ENCODE data around the gene PRX. TPM values are rescaled to one million over a fixed set of nuclear protein-coding genes. Genes with fewer than 3 reads are reported as not detected.

PRX gene
- total and polyA plus RNA-seq, 5 donors: 3.2 to 7.1 (median 4.9) TPM

DNA sequence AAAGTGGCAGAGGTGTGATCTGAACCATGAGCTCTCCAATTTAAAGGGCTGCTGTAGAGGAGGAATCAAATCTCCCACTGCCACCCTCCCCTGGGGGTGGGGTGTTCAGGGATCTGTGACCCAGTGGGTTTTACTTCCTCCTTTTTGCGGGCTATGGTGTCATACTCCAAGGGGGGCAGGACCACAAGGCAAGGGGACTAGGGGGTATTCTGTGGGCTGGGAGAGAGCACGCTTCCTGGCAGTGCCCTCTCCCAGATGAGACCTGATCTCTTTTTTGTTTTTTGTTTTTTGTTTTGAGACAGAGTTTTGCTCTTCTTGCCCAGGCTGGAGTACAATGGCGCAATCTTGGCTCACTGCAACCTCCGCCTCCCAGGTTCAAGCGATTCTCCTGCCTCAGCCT, 54.4 kb downstream of the PRX start:
- DNase-seq: peak in 1 of 3 donors; percentile 75
- no peak overlapping the region for H3K27ac ChIP-seq (ENCODE audit: low read length)
- no peaks in the 10 kb centered on the region for H3K9me3 ChIP-seq (ENCODE audit: control insufficient read depth, low read length)
- intact Hi-C loops (cut with DNase I): no loop called here
- ATAC-seq: peak; percentile 36 to 39
- no peak overlapping the region for H3K4me3 ChIP-seq (ENCODE audit: low read length)
- 94% methylated on average over 5 of the region's 5 CpGs for WGBS
- H3K4me1 ChIP-seq (ENCODE audit: control insufficient read depth, insufficient read depth, low read length): no peaks in the 10 kb centered on the region
- no peaks in the 10 kb centered on the region for H3K27me3 ChIP-seq (ENCODE audit: control insufficient read depth, insufficient read depth)

DNA sequence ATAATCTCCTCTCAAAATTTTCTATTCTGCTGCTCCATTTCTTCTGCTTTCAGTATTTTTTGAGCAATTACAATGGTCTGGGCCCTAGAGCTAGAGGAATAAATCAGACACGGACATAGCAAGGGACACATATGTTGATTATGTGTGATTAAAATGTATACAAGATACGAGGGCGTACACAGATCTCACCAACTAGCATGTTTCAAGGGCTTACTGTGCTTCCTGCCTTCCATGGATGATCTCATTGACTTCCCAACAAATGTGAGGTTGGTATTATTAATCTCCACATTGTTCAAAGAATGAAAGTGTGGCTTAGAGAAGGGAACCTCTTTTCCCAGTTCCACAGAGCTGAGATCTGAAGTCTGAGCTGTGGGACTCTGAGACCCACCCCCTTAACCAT, 55.5 kb downstream of the PRX start:
- Histone ChIP-seq H3K4me1 (ENCODE audit: control insufficient read depth, insufficient read depth, low read length) (no peaks in the 10 kb centered on the region), H3K4me3 (ENCODE audit: low read length) (no peak overlapping the region), H3K27me3 (ENCODE audit: control insufficient read depth, insufficient read depth) (no peaks in the 10 kb centered on the region), H3K27ac (ENCODE audit: low read length) (no peak overlapping the region), H3K9me3 (ENCODE audit: control insufficient read depth, low read length) (no peaks in the 10 kb centered on the region)
- DNase-seq (no peak), ATAC-seq (no peak)
- 80% methylated on average over 3 of the region's 3 CpGs for WGBS
- intact Hi-C loops (cut with DNase I): no loop called here

- no peaks in the 10 kb centered on the region for H3K27me3 ChIP-seq (ENCODE audit: control insufficient read depth, insufficient read depth)
- H3K4me1 ChIP-seq (ENCODE audit: control insufficient read depth, insufficient read depth, low read length): no peaks in the 10 kb centered on the region
- H3K27ac ChIP-seq (ENCODE audit: low read length): no peak overlapping the region
- intact Hi-C loops (cut with DNase I): no loop called here
- H3K9me3 ChIP-seq (ENCODE audit: control insufficient read depth, low read length): no peaks in the 10 kb centered on the region
- ATAC-seq: no peak
- DNase-seq: no peak
- WGBS: 87% methylated on average over 6 of the region's 6 CpGs
- no peak overlapping the region for H3K4me3 ChIP-seq (ENCODE audit: low read length)
Observed at GRCh38 chr19:40356681-40357595, 56.2 kb downstream of the PRX start.

GRCh38 chr19:40355975-40356680, 57.0 kb downstream of the PRX start:
- Histone ChIP-seq H3K4me1 (ENCODE audit: control insufficient read depth, insufficient read depth, low read length) (no peaks in the 10 kb centered on the region), H3K9me3 (ENCODE audit: control insufficient read depth, low read length) (no peaks in the 10 kb centered on the region), H3K4me3 (ENCODE audit: low read length) (no peak overlapping the region), H3K27ac (ENCODE audit: low read length) (no peak overlapping the region), H3K27me3 (ENCODE audit: control insufficient read depth, insufficient read depth) (no peaks in the 10 kb centered on the region)
- 88% methylated on average over 9 of the region's 9 CpGs for WGBS
- intact Hi-C loops (cut with DNase I): no loop called here
- ATAC-seq: no peak
- DNase-seq: no peak

DNA sequence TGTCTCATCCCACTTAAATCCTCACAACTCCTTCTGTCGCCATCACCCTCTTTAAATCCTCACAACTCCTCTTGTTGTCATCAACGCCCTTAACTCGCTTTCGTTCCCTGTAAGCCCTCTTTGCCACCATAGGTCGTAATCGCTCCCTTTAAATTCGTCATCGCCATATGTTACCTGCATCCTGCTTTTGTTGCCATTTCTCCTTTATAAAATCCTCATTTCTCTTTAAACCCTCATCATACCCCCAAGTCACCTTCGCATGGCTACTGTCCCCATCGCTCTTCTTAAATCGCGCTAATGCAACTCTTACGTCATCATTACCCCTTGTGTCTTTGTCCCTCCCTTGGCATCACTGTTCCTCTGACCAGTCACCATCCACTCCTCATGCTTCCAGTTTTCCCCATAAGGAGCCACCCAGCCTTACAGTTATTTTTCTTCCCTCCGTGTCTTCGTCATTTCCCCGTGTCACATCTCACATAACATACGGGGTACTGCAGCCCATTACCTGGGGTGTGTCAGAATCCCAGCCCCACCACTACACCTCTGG, 64.1 kb downstream of the PRX start:
- H3K27me3 ChIP-seq (ENCODE audit: control insufficient read depth, insufficient read depth): no peaks in the 10 kb centered on the region
- H3K4me3 ChIP-seq (ENCODE audit: low read length): peak overlapping the region; percentile 54
- DNase-seq: no peak
- peaks cover 3% of the 10 kb centered on the region for H3K4me1 ChIP-seq (ENCODE audit: control insufficient read depth, insufficient read depth, low read length)
- WGBS: 15% methylated on average over 17 of the region's 17 CpGs
- H3K9me3 ChIP-seq (ENCODE audit: control insufficient read depth, low read length): no peaks in the 10 kb centered on the region
- H3K27ac ChIP-seq (ENCODE audit: low read length): peak overlapping the region; percentile 13
- peak in 1 of 2 donors; percentile 10 for ATAC-seq
- intact Hi-C loops (cut with DNase I): loop anchor here in 1 of 4 donors (10.0 kb wide), 1 partner anchor 96 kb away; the partner anchor contains the start of gene SERTAD3

- under 1% methylated on average over 77 of the region's 77 CpGs for WGBS
- H3K4me1 ChIP-seq (ENCODE audit: control insufficient read depth, insufficient read depth, low read length): peaks cover 3% of the 10 kb centered on the region
- H3K27me3 ChIP-seq (ENCODE audit: control insufficient read depth, insufficient read depth): no peaks in the 10 kb centered on the region
- H3K4me3 ChIP-seq (ENCODE audit: low read length): peak within 1 kb of the TSS; percentile 84
- H3K9me3 ChIP-seq (ENCODE audit: control insufficient read depth, low read length): no peaks in the 10 kb centered on the region
- H3K27ac ChIP-seq (ENCODE audit: low read length): peak within 1 kb of the TSS; percentile 69
- peak; percentile 98 to 99 for ATAC-seq
- intact Hi-C loops (cut with DNase I): loop anchor here in 1 of 4 donors (10.0 kb wide), 1 partner anchor 96 kb away; the partner anchor contains the start of gene SERTAD3
- peak; percentile 99 to 100 (median 100) for DNase-seq
Observed at GRCh38 chr19:40348125-40348913, 64.9 kb downstream of the PRX start, which contains the start of the genes C19orf47 and PLD3. TSS of gene C19orf47 (minus strand) at chr19:40348397. CDS start at chr19:40341857, 6,540 bp downstream. TSS of gene PLD3 (plus strand) at chr19:40348695. CDS start at chr19:40366484, 17,789 bp downstream.

DNA sequence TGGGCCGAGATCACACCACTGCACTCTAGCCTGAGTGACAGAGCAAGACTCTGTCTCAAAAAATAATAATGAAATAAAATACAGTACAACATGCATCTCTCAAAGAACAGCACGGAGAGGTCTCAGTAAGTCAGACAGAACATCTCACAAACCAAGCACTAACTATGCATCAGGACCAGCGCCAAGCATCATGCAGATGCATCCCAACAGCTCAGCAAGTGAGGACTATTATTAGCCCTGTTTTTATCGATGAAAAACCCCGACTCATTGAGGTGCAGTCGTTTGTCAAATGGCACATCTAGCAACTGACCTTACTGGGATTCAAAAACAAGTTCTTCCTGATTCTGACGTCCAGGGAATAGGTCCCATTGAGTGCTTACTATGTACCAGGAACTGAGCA, 68.8 kb downstream of the PRX start:
- intact Hi-C loops (cut with DNase I): loop anchor here in 1 of 4 donors (10.0 kb wide), 1 partner anchor 100 kb away; the partner anchor contains the start of gene SERTAD3
- ATAC-seq (no peak), DNase-seq (no peak)
- 61% methylated on average over 7 of the region's 7 CpGs for WGBS
- Histone ChIP-seq H3K4me3 (ENCODE audit: low read length) (no peak overlapping the region), H3K27me3 (ENCODE audit: control insufficient read depth, insufficient read depth) (no peaks in the 10 kb centered on the region), H3K27ac (ENCODE audit: low read length) (peak overlapping the region; percentile 77), H3K9me3 (ENCODE audit: control insufficient read depth, low read length) (no peaks in the 10 kb centered on the region), H3K4me1 (ENCODE audit: control insufficient read depth, insufficient read depth, low read length) (peaks cover 6% of the 10 kb centered on the region)

Small RNAs within 50 kb of the gene (microRNA-seq; reads per million reads assigned to microRNA genes)
- 0 reads per million in 2 donors for gene MIR6796

Other genes starting within 250 kb of the PRX start
- gene MAP3K10, start 222.0 kb downstream of the PRX start, total RNA-seq: 10 to 100 TPM; 16.9 to 22.6 (median 20.2) TPM
- 25.3 TPM for gene MAP3K10, start 222.0 kb downstream of the PRX start, polyA plus RNA-seq
- gene TTC9B, start 195.0 kb downstream of the PRX start, total RNA-seq: not detected
- 0.11 TPM for gene TTC9B, start 195.0 kb downstream of the PRX start, polyA plus RNA-seq
- gene CCNP, start 186.7 kb downstream of the PRX start, total RNA-seq: under 1 TPM; 0.23 to 0.41 (median 0.30) TPM
- gene CCNP, start 186.7 kb downstream of the PRX start, polyA plus RNA-seq: 0.25 TPM
- gene AKT2, start 128.0 kb downstream of the PRX start, total RNA-seq: 100 to 1,000 TPM; 119 to 131 (median 125) TPM
- gene AKT2, start 128.0 kb downstream of the PRX start, polyA plus RNA-seq: 94.9 TPM
- gene C19orf47, start 65.0 kb downstream of the PRX start, total RNA-seq: 100 to 1,000 TPM; 116 to 170 (median 144) TPM
- gene C19orf47, start 65.0 kb downstream of the PRX start, polyA plus RNA-seq: 194 TPM
- 100 to 1,000 TPM; 197 to 235 (median 223) TPM for gene PLD3, start 64.7 kb downstream of the PRX start, total RNA-seq
- gene PLD3, start 64.7 kb downstream of the PRX start, polyA plus RNA-seq: 180 TPM
- under 1 TPM in 1 of 4 donors, not detected in 3; 0.11 TPM for gene HIPK4, start 23.2 kb downstream of the PRX start, total RNA-seq
- gene HIPK4, start 23.2 kb downstream of the PRX start, polyA plus RNA-seq: 0.05 TPM
- gene SERTAD1, start 12.6 kb upstream of the PRX start, total RNA-seq: 10 to 100 TPM in 2 of 4 donors, 1 to 10 TPM in 2; 8.9 to 14.4 (median 9.7) TPM
- 18.4 TPM for gene SERTAD1, start 12.6 kb upstream of the PRX start, polyA plus RNA-seq
- gene SERTAD3, start 31.0 kb upstream of the PRX start, total RNA-seq: 10 to 100 TPM; 31.5 to 48.2 (median 36.9) TPM
- gene SERTAD3, start 31.0 kb upstream of the PRX start, polyA plus RNA-seq: 36.2 TPM
- 100 to 1,000 TPM in 1 of 4 donors, 10 to 100 TPM in 3; 72.0 to 102 (median 86.2) TPM for gene BLVRB, start 52.4 kb upstream of the PRX start, total RNA-seq
- 109 TPM for gene BLVRB, start 52.4 kb upstream of the PRX start, polyA plus RNA-seq
- gene SPTBN4, start 53.6 kb upstream of the PRX start, total RNA-seq: 1 to 10 TPM; 3.2 to 6.4 (median 5.5) TPM
- gene SPTBN4, start 53.6 kb upstream of the PRX start, polyA plus RNA-seq: 4.3 TPM
- gene SHKBP1, start 163.5 kb upstream of the PRX start, total RNA-seq: 10 to 100 TPM; 19.7 to 23.0 (median 20.4) TPM
- 22.8 TPM for gene SHKBP1, start 163.5 kb upstream of the PRX start, polyA plus RNA-seq
- 100 to 1,000 TPM; 307 to 473 (median 324) TPM for gene LTBP4, start 188.0 kb upstream of the PRX start, total RNA-seq
- gene LTBP4, start 188.0 kb upstream of the PRX start, polyA plus RNA-seq: 216 TPM